ENCODE data around the gene TRIP10. TPM values are rescaled to one million over a fixed set of nuclear protein-coding genes. Genes with fewer than 3 reads are reported as not detected.

Gene TRIP10
- total RNA-seq, 1 donor from 2014 or later: 53.0 TPM

DNA sequence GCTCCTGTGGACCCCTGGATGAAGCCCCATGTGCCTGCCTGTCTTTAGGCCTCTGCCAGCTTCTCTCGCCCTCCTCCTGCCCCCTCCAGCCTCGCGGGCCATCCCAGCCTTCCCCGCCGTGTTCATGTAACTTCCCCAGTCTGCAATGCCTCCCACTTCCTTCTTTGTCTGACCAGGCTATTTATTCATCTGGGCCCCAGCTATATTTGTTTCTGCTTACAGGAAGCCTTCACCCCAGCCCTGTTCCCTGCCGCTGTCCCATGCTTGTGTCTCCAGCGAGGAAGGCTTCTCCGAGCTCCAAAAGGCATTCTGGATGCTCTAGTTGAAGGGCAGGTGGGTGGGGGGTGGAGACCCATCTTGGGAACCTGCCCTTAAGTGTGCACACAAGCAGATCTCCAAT, 11.1 kb upstream of the TRIP10 start:
- Histone ChIP-seq H3K79me2 (ENCODE audit: low read depth) (no peaks in the 10 kb centered on the region), H3K27ac (no peak overlapping the region), H3K4me2 (no peak overlapping the region), H3K4me1 (no peaks in the 10 kb centered on the region), H3K36me3 (no peaks in the 10 kb centered on the region), H3K27me3 (no peaks in the 10 kb centered on the region), H3K4me3 (no peak overlapping the region), H4K20me1 (ENCODE audit: low read depth) (no peaks in the 10 kb centered on the region), H2AFZ (replicated peaks) (no peak overlapping the region), H3F3A (ENCODE audit: low read depth) (no peaks in the 10 kb centered on the region), H3K9ac (no peak overlapping the region), H3K9me3 (ENCODE audit: low read depth) (no peaks in the 10 kb centered on the region)
- H3K36me3 Mint-ChIP-seq: peaks cover 8% of the 10 kb centered on the region
- H3K27me3 Mint-ChIP-seq (ENCODE audit: insufficient read depth, low read depth): peaks cover 8% of the 10 kb centered on the region
- no peaks in the 10 kb centered on the region for H3K9me3 Mint-ChIP-seq
- H3K4me1 Mint-ChIP-seq: peaks cover 4% of the 10 kb centered on the region
- TF ChIP-seq EZH2phosphoT487 (IDR thresholded peaks at IDR 0.05) (no peak), EZH2 (IDR thresholded peaks at IDR 0.05) (no peak)
- TF ChIP-seq, protein P1, sequence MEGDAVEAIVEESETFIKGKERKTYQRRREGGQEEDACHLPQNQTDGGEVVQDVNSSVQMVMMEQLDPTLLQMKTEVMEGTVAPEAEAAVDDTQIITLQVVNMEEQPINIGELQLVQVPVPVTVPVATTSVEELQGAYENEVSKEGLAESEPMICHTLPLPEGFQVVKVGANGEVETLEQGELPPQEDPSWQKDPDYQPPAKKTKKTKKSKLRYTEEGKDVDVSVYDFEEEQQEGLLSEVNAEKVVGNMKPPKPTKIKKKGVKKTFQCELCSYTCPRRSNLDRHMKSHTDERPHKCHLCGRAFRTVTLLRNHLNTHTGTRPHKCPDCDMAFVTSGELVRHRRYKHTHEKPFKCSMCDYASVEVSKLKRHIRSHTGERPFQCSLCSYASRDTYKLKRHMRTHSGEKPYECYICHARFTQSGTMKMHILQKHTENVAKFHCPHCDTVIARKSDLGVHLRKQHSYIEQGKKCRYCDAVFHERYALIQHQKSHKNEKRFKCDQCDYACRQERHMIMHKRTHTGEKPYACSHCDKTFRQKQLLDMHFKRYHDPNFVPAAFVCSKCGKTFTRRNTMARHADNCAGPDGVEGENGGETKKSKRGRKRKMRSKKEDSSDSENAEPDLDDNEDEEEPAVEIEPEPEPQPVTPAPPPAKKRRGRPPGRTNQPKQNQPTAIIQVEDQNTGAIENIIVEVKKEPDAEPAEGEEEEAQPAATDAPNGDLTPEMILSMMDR (IDR thresholded peaks at IDR 0.05): no peak
- H3K27ac Mint-ChIP-seq: no peak overlapping the region
- DNase-seq (ENCODE audit: low spot score): no peak
- no peak overlapping the region for H3K4me3 Mint-ChIP-seq

DNA sequence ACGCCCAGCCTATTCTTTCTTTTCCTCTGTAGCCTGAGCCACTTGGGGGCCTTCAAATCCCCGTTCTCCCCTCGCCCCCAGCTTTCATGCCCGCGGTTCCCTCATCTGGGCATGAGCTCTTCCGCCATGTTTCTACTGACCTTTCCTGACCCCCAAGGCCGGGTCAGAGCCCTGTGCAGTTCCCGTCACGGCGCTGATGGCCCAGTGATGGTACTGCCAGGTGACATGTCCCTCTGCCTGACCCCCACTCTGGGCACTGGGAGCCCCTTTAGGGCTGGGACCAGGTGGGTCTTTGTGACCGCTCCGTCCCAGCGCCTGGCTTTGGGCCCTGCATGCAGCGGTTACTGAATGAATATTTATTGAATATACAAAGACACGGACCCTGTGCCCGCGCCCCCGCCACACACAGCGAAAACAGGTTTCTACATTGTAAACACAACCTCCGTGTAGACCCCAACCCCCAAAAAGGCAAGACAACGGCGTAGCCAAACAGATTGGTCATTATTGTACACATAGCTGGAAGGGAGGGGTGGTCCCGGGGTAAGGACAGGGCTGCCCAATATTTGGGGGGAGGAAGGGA, 9.8 kb upstream of the TRIP10 start:
- H3K79me2 ChIP-seq (ENCODE audit: low read depth): no peaks in the 10 kb centered on the region
- no peaks in the 10 kb centered on the region for H3K9me3 Mint-ChIP-seq

DNA sequence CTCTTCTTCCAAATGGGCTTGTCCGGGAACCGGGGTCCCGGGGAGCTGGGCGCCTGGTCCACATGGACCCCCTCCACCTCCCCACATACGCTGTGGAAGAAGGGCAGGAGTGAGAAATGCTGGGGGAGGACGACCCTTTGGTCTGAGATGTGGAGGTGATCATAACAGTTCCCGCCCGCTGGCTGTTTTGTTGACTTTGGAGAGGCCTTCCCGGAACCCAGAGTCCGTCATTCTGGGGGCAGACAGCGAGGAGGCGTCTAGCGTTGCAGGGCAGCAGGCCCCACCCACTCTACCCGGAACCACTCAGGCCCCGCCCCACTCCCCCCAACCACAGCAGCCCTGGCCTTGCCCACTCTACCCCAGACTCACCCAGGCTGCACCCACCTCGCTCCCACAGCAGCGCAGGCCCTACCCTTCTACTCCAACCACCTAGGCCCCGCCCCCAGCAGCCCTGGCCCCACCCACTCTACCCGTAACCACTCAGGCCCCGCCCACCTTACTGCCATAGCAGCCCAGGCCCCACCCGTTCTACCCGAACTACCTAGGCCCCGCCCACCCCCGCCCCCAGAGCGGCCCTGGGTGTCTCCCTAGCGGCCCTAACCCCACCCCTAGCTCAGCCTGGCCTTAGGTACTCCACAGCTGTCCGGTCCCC, 9.2 kb upstream of the TRIP10 start:
- no peaks in the 10 kb centered on the region for H3K27me3 ChIP-seq
- H3K27ac ChIP-seq: no peak overlapping the region
- H3K4me3 ChIP-seq: no peak overlapping the region
- no peak overlapping the region for H2AFZ ChIP-seq (replicated peaks)
- peak; percentile 76 for DNase-seq (ENCODE audit: low spot score)
- Mint-ChIP-seq H3K27ac (no peak overlapping the region), H3K9me3 (no peaks in the 10 kb centered on the region), H3K36me3 (peaks cover 8% of the 10 kb centered on the region), H3K27me3 (ENCODE audit: insufficient read depth, low read depth) (peaks cover 8% of the 10 kb centered on the region), H3K4me3 (no peak overlapping the region), H3K4me1 (peaks cover 4% of the 10 kb centered on the region)
- no peak for TF ChIP-seq EZH2phosphoT487 (IDR thresholded peaks at IDR 0.05)
- TF ChIP-seq, protein P1 (IDR thresholded peaks at IDR 0.05): no peak
- TF ChIP-seq EZH2 (IDR thresholded peaks at IDR 0.05): no peak
- no peak overlapping the region for H3K9ac ChIP-seq
- H3F3A ChIP-seq (ENCODE audit: low read depth): no peaks in the 10 kb centered on the region
- peaks cover 1% of the 10 kb centered on the region for H3K4me1 ChIP-seq
- no peaks in the 10 kb centered on the region for H3K79me2 ChIP-seq (ENCODE audit: low read depth)
- no peaks in the 10 kb centered on the region for H3K9me3 ChIP-seq (ENCODE audit: low read depth)
- H3K36me3 ChIP-seq: no peaks in the 10 kb centered on the region
- H3K4me2 ChIP-seq: no peak overlapping the region
- no peaks in the 10 kb centered on the region for H4K20me1 ChIP-seq (ENCODE audit: low read depth)

More for the DNA sequence above, 9.8 kb upstream of the TRIP10 start:
- DNase-seq (ENCODE audit: low spot score): no peak
- TF ChIP-seq, protein P1 (IDR thresholded peaks at IDR 0.05): no peak
- TF ChIP-seq EZH2phosphoT487 (IDR thresholded peaks at IDR 0.05): no peak
- no peak for TF ChIP-seq EZH2 (IDR thresholded peaks at IDR 0.05)
- no peaks in the 10 kb centered on the region for H3F3A ChIP-seq (ENCODE audit: low read depth)
- no peak overlapping the region for H3K27ac Mint-ChIP-seq
- no peaks in the 10 kb centered on the region for H4K20me1 ChIP-seq (ENCODE audit: low read depth)
- H3K9ac ChIP-seq: no peak overlapping the region
- no peak overlapping the region for H2AFZ ChIP-seq (replicated peaks)
- peaks cover 8% of the 10 kb centered on the region for H3K27me3 Mint-ChIP-seq (ENCODE audit: insufficient read depth, low read depth)
- H3K4me1 Mint-ChIP-seq: peaks cover 4% of the 10 kb centered on the region
- H3K4me1 ChIP-seq: no peaks in the 10 kb centered on the region
- H3K9me3 ChIP-seq (ENCODE audit: low read depth): no peaks in the 10 kb centered on the region
- H3K4me2 ChIP-seq: no peak overlapping the region
- no peaks in the 10 kb centered on the region for H3K27me3 ChIP-seq
- no peak overlapping the region for H3K4me3 ChIP-seq
- peaks cover 8% of the 10 kb centered on the region for H3K36me3 Mint-ChIP-seq
- no peak overlapping the region for H3K4me3 Mint-ChIP-seq
- no peaks in the 10 kb centered on the region for H3K36me3 ChIP-seq
- no peak overlapping the region for H3K27ac ChIP-seq
